IMR-90 (cell line): Measurements from ENCODE around the gene SNRNP27. TPM values are rescaled to one million over a fixed set of nuclear protein-coding genes. Genes with fewer than 3 reads are reported as not detected.
A peak's percentile ranks its signal among the peaks of the same experiment; 100 is the strongest.
"Not testable (repeated sequence)": the region's sequence is repeated elsewhere in the genome, so short reads cannot be mapped to it uniquely, and the experiment has no call there.

Experiments
- ATAC-seq: fragments of 200-7000 bp; cut with Tn5 transposase; 2 replicates; pipeline ENCODE4 v1.9.1; 2020; ENCODE audit warnings: low read depth, mild to moderate bottlenecking, moderate library complexity
- BruUV-seq: library from RNA; stranded (reverse); fragments of 400-500 nt; replicated peaks from 2 replicates; lab custom pipeline; 2021; lab: Mats Ljungman, UMichigan
- CTCF ChIA-PET: fragments of 300-600 bp; formaldehyde crosslinking; extraction: SDS; loops from one replicate; lab custom pipeline; 2021; ENCODE audit warnings: antibody characterized with exemption; lab: Yijun Ruan, JAX
- POLR2A ChIA-PET: fragments of 300-600 bp; sonication (Branson Sonifier 250); formaldehyde crosslinking; loops from one replicate; lab custom pipeline; 2022; ENCODE audit warnings: antibody characterized with exemption; ENCODE audit not compliant: unreplicated experiment; lab: Charles Lee
- DNase-seq: peaks from one replicate; pipeline ENCODE4 v3.0.0; 2013
- H2AFZ ChIP-seq: replicated peaks from 2 replicates; pipeline ENCODE3; 2013; ENCODE audit warnings: low read length, mild to moderate bottlenecking; ENCODE audit not compliant: poor library complexity
- H2AK5ac ChIP-seq: 2 replicates; pipeline ENCODE4 v1.6.1; 2013; ENCODE audit warnings: low read depth, low read length, inconsistent platforms
- H2AK9ac ChIP-seq: replicated peaks from 2 replicates; pipeline ENCODE3; 2013; ENCODE audit warnings: mild to moderate bottlenecking, low read depth, low read length, moderate library complexity; ENCODE audit not compliant: poor library complexity
- H2BK120ac ChIP-seq: 2 replicates; pipeline ENCODE4 v1.6.1; 2013; ENCODE audit warnings: low read depth, low read length, inconsistent platforms
- H2BK15ac ChIP-seq: 3 replicates; pipeline ENCODE4 v1.6.1; 2013; ENCODE audit warnings: low read depth, low read length, inconsistent platforms
- H2BK20ac ChIP-seq: 2 replicates; pipeline ENCODE4 v1.6.1; 2013; ENCODE audit warnings: low read depth, mild to moderate bottlenecking, inconsistent platforms, low read length, moderate library complexity
- H2BK5ac ChIP-seq: 2 replicates; pipeline ENCODE4 v1.6.1; 2013; ENCODE audit warnings: mild to moderate bottlenecking, low read depth, low read length, inconsistent platforms; ENCODE audit not compliant: poor library complexity, severe bottlenecking
- H3K14ac ChIP-seq: replicated peaks from 2 replicates; pipeline ENCODE4 v1.6.1; 2013; ENCODE audit warnings: low read depth, low read length, inconsistent platforms
- H3K18ac ChIP-seq: 2 replicates; pipeline ENCODE4 v1.6.1; 2013; ENCODE audit warnings: low read depth, low read length, control low read depth
- H3K23ac ChIP-seq: 2 replicates; pipeline ENCODE4 v1.6.1; 2013; ENCODE audit warnings: low read depth, low read length, inconsistent platforms
- H3K27ac ChIP-seq: 2 replicates; pipeline ENCODE4 v1.5.1; 2013; ENCODE audit warnings: mild to moderate bottlenecking, control low read depth, low read length; ENCODE audit not compliant: insufficient read depth
- H3K27me3 ChIP-seq: 2 replicates; pipeline ENCODE4 v1.6.1; 2013; ENCODE audit warnings: low read length; ENCODE audit not compliant: control insufficient read depth, insufficient read depth
- H3K36me3 ChIP-seq: 2 replicates; pipeline ENCODE4 v1.6.1; 2013; ENCODE audit warnings: low read length, mixed read lengths; ENCODE audit not compliant: control insufficient read depth, insufficient read depth
- H3K4ac ChIP-seq: 2 replicates; pipeline ENCODE4 v1.6.1; 2013; ENCODE audit warnings: low read depth, low read length, inconsistent platforms
- H3K4me1 ChIP-seq: 2 replicates; pipeline ENCODE4 v1.6.1; 2013; ENCODE audit warnings: low read length, mixed read lengths; ENCODE audit not compliant: control insufficient read depth, insufficient read depth
- H3K4me2 ChIP-seq: 2 replicates; pipeline ENCODE4 v1.6.1; 2013; ENCODE audit warnings: low read depth, mild to moderate bottlenecking, control low read depth, low read length, moderate library complexity
- H3K4me3 ChIP-seq: 2 replicates; pipeline ENCODE4 v1.5.1; 2013; ENCODE audit warnings: low read depth, mild to moderate bottlenecking, control low read depth, low read length, moderate library complexity; ENCODE audit not compliant: insufficient read depth
- H3K56ac ChIP-seq: 2 replicates; pipeline ENCODE4 v1.6.1; 2013; ENCODE audit warnings: low read length, inconsistent platforms; ENCODE audit not compliant: insufficient read depth; ENCODE audit errors: extremely low read depth
- H3K79me1 ChIP-seq, 2 experiments: 2 replicates each; pipeline ENCODE4 v1.6.1; 2013; ENCODE audit warnings: low read length in 2 of 2, inconsistent platforms in 1 of 2, low read depth in 1 of 2
- H3K9ac ChIP-seq: 2 replicates; pipeline ENCODE4 v1.6.1; 2013; ENCODE audit warnings: low read depth, low read length, control low read depth
- H3K9me1 ChIP-seq: 2 replicates; pipeline ENCODE4 v1.6.1; 2013; ENCODE audit warnings: low read length, inconsistent platforms; ENCODE audit not compliant: insufficient read depth
- H3K9me3 ChIP-seq: 2 replicates; pipeline ENCODE4 v1.6.1; 2013; ENCODE audit warnings: low read length; ENCODE audit not compliant: control insufficient read depth, insufficient read depth
- H4K20me1 ChIP-seq: 2 replicates; pipeline ENCODE4 v1.6.1; 2013; ENCODE audit warnings: low read length, inconsistent platforms; ENCODE audit not compliant: insufficient read depth
- H4K5ac ChIP-seq: 2 replicates; pipeline ENCODE4 v1.6.1; 2013; ENCODE audit warnings: mild to moderate bottlenecking, low read depth, low read length, control low read depth
- H4K8ac ChIP-seq, 2 experiments: 2 replicates each; pipeline ENCODE4 v1.6.1; 2013; ENCODE audit warnings: low read depth in 2 of 2, low read length in 2 of 2, control low read depth in 1 of 2, inconsistent platforms in 1 of 2
- H4K91ac ChIP-seq: 2 replicates; pipeline ENCODE4 v1.6.1; 2013; ENCODE audit warnings: low read depth, low read length, inconsistent platforms; ENCODE audit not compliant: insufficient read depth
- WGBS, 2 experiments: methylation state at CpG; one replicate each; pipeline versions ENCODE4 v1.1.5 to v1.1.7; 2013; ENCODE audit warnings: missing lambda C conversion rate in 2 of 2; ENCODE audit not compliant: insufficient read length in 1 of 2; ENCODE audit errors: extremely low coverage in 2 of 2; 5-methylcytosine and 5-hydroxymethylcytosine counted together
- dilution Hi-C: fragments of 300-500 bp; cut with HindIII; formaldehyde crosslinking; loops from one replicate; pipeline ENCODE4 v1.14.3; 2018; ENCODE audit warnings: low sequenced_read_pairs; ENCODE audit not compliant: unreplicated experiment
- in situ Hi-C: fragments of 300-500 bp; cut with MboI; formaldehyde crosslinking; loops from 3 replicates; pipeline ENCODE4 v1.14.3; 2019; ENCODE audit warnings: low sequenced_read_pairs, inconsistent platforms, mixed read lengths
- intact Hi-C: fragments of 100-400 bp; cut with micrococcal nuclease; formaldehyde crosslinking; loops from 2 replicates; pipeline ENCODE4 v1.10.0; 2022
- polyA plus RNA-seq, 3 experiments: library from polyadenylated mRNA; depleted of rRNA; stranded (reverse); fragments of >200 nt; gene quantifications; 2 replicates each; pipeline ENCODE4 v1.2.3, GENCODE V29; 2012; ENCODE audit warnings: low replicate concordance in 1 of 3
- total RNA-seq: library from RNA; depleted of rRNA; stranded (reverse); fragments of >200 nt; gene quantifications from 2 replicates; pipeline ENCODE4 v1.2.3, GENCODE V29; 2012

SNRNP27 gene
- total and polyA plus RNA-seq, 2 of the 4 experiments (the other 2 are of a cell fraction), result 8.8 to 48.3 TPM

GRCh38 chr2:69892838-69893424 is 825 bp upstream of the SNRNP27 start:
- ATAC-seq, POLR2A ChIA-PET, H3K18ac ChIP-seq, H2BK120ac ChIP-seq, H2AFZ ChIP-seq, H4K91ac ChIP-seq, H3K23ac ChIP-seq, in situ Hi-C loops, H2BK5ac ChIP-seq, H3K4me3 ChIP-seq, H3K27ac ChIP-seq, H3K9me1 ChIP-seq, DNase-seq, BruUV-seq, H2AK5ac ChIP-seq, H2AK9ac ChIP-seq, H3K27me3 ChIP-seq, H4K20me1 ChIP-seq, H3K56ac ChIP-seq, dilution Hi-C loops, H3K14ac ChIP-seq, H3K4me2 ChIP-seq, H3K4ac ChIP-seq, H2BK20ac ChIP-seq, H2BK15ac ChIP-seq, H3K9me3 ChIP-seq, H3K9ac ChIP-seq, H3K4me1 ChIP-seq, H3K36me3 ChIP-seq: not testable (repeated sequence)
- peaks cover 11 to 30% of the 10 kb centered on the region in 2 experiments; a peak in 2 of 4 replicates for H3K79me1 ChIP-seq
- H4K8ac ChIP-seq, result peak overlapping the region; percentile 97 to 98
- WGBS, 2 experiments, result no CpG with 5 or more reads among the region's 7 CpGs
- peak overlapping the region; percentile 77 for H4K5ac ChIP-seq
- intact Hi-C loops, result loop anchor here (2.0 kb wide), 1 partner anchor 168 kb away; no protein-coding TSS in a partner anchor
- CTCF ChIA-PET, result interaction anchor here (1.1 to 1.2 kb wide), 2 partner anchors 10 to 168 kb away, joined by 3 to 7 read pairs; no protein-coding TSS in a partner anchor

- dilution Hi-C loops, intact Hi-C loops, H3K9me3 ChIP-seq, H3K4ac ChIP-seq, ATAC-seq, H2BK20ac ChIP-seq, H3K9me1 ChIP-seq, H4K91ac ChIP-seq, H3K4me1 ChIP-seq, H3K27me3 ChIP-seq, H3K18ac ChIP-seq, H2AFZ ChIP-seq, H2BK120ac ChIP-seq, in situ Hi-C loops, H4K20me1 ChIP-seq, DNase-seq, H4K5ac ChIP-seq, H3K36me3 ChIP-seq, BruUV-seq, CTCF ChIA-PET, H2BK5ac ChIP-seq, H2BK15ac ChIP-seq: not testable (repeated sequence)
- WGBS, 2 experiments, result 55% methylated on average over 8 of the region's 23 CpGs; no CpG with 5 or more reads in 1 of the 2 experiments
- H4K8ac ChIP-seq, result peak overlapping the region in 1 of 2 experiments; percentile 97; a peak in 1 of 4 replicates
- H3K79me1 ChIP-seq, result peaks cover 14 to 33% of the 10 kb centered on the region in 2 experiments; a peak in 2 of 4 replicates
- peak overlapping the region; percentile 78 for H3K4me3 ChIP-seq
- POLR2A ChIA-PET, result interaction anchor here (1.3 kb wide), 1 partner anchor 19 kb away, joined by 7 read pairs; no protein-coding TSS in a partner anchor
- H2AK9ac ChIP-seq, result peak overlapping the region; percentile 31
- H3K23ac ChIP-seq, result 0 out of 2 replicates have a peak overlapping the region, but pooled peaks have one; percentile 72
- peak overlapping the region; percentile 96 for H3K4me2 ChIP-seq
- 0 out of 2 replicates have a peak overlapping the region, but pooled peaks have one; percentile 86 for H3K14ac ChIP-seq
- H3K27ac ChIP-seq, result peak overlapping the region; percentile 39
- peak overlapping the region; percentile 90 for H3K9ac ChIP-seq
- peak overlapping the region; percentile 89; the same call in 1 of the 2 replicates for H3K56ac ChIP-seq
- 0 out of 2 replicates have a peak overlapping the region, but pooled peaks have one; percentile 20 for H2AK5ac ChIP-seq
Observed at GRCh38 chr2:69894737-69895136, 981 bp downstream of the SNRNP27 start.
